HG03095 (cell line): ENCODE data around the gene PRKN.

Experiments used
- ATAC-seq: cut with Tn5 transposase; IDR thresholded peaks from one replicate; pipeline ENCODE4 v1.9.1; 2021; ENCODE audit warnings: moderate library complexity; ENCODE audit not compliant: unreplicated experiment

Gene PRKN

DNA sequence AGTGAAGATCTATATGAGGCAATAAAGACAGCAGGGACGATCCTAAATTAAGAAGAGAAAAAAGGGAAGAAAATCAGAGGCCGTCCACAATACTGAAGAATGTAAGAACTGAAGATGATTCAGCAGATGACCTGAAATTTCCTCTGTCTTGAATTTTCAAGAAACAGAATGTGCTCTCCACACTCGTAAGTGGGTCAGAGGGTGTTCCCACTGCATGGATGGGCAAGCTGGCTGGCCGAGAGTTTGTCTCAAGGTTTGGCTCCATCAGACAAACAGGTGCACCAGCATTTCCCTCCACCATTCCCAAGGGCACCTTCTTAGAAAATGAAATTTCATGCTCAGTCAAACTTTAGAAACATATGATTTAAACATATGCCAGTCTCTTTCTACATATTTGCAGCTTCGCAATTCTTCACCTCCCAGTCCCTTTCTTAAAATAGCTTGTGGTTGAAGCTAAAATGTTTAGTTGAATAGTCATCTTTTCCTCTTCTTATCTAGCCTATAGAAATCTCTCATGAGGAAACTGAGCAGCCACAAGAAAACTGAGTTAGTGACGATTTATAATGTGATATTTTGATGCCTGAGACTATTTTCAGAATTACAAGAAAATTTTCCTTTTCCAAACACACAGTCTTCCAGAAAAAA lies 576.4 kb downstream of the PRKN start:
- ATAC-seq = no peak

DNA sequence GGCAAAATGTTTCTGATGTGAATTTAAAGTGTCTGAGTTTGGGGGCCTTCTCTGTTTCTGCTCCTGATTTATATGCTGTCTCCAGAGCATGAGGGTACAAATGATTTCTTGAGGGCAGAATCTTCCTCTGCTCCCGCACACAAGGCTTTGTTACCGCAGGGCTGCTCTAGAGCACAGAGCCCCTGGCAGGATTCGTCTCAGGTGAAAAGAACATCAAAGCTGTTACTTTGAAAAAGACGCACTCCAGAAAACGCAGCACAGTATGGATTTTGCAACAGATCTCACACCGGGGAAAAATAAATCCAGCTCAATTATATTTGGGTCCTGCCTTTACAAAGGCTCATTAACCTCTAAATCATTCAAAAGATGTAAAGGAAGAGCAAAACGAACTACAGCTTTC lies 577.3 kb downstream of the PRKN start:
- ATAC-seq = no peak

DNA sequence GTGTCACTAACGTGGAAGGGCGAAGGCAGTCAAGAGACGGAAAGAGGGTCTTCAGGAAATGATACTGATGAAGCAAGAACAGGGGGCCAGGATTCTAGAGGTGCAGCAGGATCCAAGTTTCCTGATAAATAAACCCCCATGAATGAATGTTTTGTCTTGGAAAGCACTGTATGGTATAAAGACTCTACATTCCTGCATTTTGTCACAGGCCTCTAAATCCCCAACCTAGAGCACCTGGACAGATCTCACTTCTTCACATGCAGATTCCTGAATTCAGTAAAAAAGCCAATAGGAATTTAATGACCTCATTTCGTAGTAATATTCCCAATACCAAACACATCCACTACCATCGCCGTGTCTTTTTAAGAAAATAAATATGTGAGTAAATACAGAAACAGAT lies 577.8 kb downstream of the PRKN start:
- no peak for ATAC-seq

DNA sequence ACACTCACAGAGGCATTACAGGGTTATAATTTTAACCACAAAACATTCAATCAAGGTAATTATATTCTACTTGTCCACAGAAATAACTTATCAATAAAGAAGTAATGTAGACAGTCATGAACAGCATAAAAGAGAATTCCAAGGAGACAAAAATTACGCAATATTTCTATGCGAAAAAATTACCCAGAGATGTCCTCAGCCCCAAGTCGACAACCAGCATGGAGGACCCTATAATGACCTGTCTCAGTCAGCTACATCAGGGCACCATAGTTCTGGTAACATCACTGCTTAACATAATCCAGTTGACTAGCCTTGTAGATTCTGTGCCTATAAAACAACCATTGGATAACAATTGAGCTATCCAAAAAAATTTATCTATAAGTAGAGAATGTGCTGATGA lies 579.8 kb downstream of the PRKN start:
- ATAC-seq = no peak

DNA sequence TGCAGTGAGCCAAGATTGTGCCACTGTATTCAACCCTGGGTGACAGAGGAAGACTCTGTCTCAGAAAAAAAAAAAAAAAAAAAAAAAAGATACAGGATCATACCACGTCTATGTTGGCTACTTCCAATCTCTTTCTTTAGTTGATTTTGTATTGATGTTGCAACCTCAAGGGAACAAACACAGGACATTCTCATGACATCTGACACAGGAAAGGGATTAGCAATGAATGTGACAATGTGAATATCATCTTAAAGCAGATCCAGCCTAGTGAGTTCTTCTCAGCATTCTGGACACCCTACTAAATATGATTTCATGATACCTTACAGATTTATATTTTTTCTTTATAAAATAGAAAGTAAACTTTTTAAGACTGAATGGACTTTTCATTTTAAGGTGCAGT lies 580.3 kb downstream of the PRKN start:
- ATAC-seq = no peak

DNA sequence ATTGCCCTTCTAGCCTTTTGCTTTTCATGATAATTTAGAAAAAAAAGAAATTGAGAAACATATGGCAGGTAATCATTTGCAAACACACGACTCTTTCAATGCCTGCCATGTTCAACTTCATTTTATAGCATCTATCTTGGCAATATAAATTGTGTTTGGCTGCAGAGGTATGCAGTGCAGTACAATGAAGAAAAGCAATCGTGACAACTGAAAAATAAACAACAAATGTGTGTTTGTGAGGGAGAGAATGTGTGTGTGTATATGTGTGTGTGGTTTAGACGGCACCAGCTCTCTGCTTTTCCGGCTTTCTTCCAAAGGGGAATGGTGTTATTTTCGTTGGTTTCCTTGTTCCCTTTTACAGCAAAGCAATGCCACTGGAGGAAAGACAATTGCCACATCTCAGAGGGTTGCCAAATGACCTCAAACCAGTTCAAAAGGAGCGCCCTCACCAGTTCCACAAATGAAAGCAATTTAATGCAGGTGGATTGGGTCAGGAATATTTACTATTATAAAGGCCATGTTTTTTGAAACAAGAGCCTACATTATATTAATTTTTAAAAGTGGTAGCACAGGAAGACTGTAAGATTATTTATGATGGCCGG lies 587.2 kb downstream of the PRKN start:
- ATAC-seq = no peak

DNA sequence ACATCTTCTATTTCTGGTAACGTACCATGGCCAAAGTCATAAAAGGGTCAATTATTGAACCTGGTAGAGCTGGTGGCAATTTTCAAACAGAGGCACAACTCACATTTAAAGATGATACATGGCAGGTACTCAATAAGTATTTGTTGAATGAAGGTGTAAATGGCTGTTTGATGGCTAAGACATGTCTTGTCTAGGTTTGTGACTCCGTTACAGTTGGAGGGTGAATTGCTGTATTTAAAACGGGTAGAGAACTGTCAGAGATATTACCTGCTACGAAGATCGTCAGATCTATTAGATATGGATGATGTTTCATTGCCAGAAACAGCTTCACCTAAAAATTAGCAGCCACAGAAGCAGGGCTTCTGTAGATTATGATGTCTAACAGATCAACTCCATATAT lies 601.9 kb downstream of the PRKN start:
- ATAC-seq = no peak

DNA sequence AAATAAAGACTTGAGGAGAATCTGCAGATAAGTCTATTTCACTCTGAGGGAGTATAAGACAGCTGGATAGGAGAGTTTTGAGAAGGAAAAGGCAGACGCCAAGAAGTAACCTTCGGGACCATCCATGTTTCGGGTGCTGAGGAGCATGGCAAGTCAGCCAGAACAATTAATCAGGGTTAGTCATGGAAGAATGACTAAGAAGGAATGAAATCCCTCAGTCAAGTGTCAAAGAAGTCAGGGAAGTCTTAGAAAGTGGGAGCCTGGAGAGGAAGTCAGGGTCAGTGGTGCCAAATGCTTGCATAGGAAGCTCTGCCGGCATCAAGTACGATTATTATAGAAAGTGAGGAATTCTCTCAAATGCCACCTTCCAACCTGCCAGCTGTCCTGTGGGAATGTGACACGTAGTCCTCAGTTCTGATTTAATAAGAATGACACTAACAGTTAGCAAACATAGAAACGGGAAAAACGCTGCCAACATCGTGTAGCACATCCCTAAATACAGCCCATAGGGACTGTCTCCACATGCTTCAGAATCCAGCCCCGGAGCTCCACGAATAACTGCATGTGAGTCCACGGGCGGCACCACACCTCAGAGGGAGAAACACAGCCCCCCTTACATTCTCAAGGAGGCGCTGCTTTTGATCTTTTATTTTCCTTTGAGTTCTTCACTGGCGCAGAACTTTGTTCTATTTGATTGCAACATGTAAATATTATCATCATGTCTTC lies 602.7 kb downstream of the PRKN start:
- no peak for ATAC-seq

DNA sequence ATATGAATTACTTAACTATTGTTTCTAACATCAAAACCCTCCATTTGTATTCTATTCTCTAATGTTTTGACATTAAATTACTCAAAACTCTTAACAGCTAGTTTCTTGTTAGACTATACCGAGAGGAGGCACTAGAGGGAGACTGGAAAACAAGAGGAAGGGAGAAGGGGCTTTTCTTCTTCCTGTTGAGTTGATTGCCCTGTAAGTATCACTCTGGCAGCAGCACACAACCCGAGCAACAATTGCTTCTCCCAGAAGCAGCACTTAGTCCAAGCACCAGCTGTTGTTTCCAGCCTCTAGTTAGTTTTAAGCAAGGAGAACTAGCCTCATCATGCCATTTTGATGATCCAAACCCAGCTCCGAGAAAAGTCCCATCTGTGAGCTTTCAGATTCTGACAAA lies 603.8 kb downstream of the PRKN start:
- no peak for ATAC-seq

DNA sequence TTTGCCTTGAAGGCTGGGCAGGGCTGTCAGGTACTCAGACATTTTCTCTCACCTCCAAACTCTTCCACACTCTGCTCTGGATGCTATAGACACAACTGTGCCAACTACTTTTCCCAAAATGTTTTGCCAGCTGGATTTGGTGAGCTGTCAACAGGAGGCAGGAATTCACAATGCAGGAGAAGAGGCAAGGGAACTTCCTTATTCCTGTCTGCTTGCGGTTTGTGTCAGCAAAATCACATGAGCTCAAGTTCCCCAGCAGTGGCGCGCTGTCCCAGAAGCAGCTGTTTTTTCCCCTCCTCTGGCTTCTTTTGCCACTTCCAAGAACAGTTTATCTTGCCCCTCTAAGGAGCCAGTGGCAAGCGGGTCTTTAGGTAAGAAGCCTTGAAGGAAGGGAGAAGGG lies 608.2 kb downstream of the PRKN start:
- ATAC-seq = no peak

DNA sequence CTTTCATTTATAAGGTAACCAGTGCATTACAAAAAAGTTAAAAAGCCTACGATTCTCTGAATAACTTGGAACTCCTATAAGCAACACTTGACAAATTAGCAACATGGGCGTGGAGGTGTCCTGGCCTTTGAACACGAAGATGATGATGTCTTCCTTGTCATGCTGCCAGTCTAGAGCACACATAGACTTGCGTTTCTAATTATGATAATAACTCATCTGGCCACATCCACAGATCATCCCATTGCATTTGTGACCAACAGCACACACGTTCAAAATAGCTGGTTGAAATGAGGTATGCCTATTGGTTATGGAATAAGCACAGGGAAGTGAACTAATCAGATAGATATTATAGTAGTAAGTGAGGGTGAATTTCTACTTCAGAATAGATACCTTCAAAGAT lies 608.9 kb downstream of the PRKN start:
- no peak for ATAC-seq

DNA sequence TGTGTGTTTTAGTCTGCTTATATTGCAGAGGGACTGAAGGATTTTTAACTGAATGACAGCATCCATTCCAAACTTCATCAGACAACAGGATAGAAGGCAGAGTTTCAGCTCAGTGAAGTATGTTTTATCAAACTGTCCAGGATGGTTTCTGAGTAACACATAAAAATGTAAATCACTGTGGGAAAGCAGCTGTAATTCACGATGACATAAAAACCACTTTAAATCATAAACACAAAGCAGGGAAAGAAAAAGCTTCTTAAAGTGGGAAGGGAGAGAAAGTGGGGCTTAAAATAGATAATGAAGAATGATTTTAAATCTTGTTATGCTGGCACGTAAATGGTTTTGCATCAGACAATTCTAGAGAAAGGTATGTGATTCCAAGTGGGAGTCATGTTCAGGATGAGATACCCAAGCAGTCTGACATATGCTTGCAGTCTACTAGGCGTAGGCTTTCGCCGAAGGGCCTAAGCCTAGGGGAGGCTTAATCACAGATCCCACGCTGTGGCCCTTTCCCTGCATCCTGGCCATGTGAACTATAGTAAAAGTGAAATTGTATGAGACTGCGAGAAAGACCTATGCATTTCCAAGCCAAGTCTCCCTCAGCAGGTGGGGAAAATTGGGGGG lies 610.6 kb downstream of the PRKN start:
- ATAC-seq = no peak

DNA sequence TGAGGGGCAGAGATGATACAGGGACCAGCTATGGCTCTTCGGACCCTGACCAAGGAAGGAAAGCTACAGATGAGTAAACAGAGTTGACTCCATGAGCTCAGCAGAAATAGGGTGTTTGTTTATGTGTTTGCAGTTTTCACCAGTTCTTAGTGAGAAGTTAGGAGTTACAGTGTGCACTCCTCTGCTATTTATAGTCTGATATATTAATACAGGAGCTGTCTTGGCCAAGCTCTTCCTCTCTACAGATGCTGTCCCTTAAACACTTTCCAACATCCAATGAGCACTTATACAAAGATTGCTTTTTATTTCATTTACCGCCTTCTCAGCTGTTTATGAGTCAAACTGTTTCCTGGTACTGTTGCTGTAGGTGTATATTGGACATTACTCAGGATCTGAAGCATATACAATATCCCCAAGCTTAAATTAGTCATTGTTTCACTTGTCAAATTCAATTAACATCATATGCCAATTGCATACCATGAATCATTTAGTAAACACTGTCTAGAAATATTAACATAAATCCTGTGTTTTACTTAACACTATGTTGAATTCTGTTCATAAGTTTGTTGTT lies 618.0 kb downstream of the PRKN start:
- no peak for ATAC-seq

DNA sequence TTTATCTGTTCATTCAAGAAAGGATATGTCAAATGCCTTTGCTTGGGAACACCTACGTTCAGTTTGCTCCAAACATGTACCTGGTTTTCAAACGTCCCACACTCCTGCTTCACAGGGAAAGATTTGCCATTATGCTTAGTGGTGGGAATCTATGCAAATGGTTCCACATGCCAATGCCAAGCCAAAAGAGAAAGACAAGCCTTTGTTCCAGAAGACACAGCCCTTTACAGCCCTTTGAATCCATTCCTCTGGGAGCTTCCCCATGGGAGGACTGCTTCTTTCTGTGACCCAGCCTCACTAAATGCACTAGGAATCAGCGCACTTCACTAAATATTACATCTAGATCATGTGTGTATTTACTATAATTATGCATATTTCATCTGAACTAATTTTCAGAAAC lies 619.5 kb downstream of the PRKN start:
- no peak for ATAC-seq

DNA sequence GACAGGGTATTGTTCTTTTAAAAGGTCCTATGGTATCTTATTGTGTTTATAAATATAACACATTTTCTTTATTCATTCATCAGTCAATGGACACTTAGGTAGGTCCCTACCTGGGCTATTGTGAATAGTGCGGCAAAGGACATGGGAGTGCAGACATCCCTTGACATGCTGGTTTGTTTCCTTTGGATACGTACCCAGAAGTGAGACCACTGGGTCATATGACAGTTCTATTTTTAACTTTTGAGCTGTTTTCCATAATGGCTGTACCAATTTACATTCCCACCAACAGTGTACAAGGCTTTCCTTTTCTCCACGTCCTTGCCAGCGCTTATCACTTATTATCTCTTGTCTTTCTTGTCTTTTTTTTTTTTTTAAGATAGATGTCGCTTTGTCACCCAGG lies 627.5 kb downstream of the PRKN start:
- no peak for ATAC-seq

DNA sequence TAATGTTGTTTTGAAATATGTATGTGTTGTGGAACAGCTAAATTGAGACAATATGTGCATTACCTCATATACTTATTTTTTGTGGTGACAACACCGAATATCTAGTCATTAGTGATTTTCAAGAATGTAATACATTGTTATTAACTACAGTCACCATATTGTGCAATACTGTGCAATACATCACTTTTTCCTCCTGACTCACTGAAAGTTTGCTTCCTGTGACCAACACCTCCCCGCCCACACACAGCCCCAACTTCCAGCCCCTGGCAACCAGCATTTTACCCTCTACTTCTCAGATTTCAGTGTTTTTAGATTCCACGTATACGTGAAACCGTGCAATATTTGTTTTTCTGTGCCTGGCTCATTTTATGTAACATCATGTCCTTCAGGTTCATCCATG lies 627.9 kb downstream of the PRKN start:
- ATAC-seq = no peak

DNA sequence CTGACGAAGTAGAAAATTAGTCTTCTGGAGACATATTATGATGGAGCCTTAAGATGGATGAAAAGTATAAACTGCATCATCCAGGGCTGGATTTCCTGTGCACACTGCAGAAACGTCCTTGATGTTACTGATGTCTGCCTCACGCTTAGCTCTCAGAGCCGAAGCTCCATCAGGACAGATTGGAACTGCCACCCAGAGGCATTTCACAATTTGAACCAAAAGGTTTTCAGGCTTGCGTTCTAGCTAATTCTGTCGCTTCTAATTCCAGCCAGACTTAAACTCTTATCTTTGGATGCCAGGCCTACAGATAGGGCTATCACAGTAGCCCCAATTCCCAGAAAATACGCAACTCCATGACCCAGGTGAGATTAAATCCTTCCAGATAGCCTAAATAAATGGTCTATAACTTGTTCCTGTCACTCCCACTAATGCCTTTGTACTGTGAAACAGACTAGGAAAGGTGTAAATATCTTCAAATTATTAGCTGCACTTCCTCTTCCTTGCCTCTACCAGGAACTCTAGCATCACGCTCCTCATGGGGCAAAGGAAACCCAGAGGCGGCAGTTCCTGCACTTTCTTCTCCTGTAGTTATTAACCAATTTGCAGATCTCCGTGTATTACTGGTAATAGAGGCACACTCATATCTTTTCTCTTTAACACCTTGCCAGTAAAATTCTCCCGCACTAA lies 634.6 kb downstream of the PRKN start:
- no peak for ATAC-seq

DNA sequence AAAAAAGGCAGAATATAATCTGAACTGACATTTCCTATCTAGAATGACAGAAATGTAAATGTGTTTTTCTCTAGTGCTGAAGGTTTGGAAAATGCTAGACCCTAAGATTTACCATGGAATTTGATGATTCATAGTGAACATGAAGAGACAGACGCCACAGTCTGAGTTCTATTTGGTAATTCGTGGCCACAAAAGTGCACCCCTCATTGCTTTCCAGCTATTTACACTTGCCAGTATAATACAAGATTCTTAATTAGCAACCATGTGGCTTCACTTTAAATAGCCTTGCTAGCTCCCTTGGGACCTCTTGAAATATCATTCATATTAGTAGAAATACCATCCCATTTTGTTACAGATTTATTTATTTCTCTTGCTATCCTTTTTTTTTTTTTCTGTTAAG lies 636.8 kb downstream of the PRKN start:
- no peak for ATAC-seq

DNA sequence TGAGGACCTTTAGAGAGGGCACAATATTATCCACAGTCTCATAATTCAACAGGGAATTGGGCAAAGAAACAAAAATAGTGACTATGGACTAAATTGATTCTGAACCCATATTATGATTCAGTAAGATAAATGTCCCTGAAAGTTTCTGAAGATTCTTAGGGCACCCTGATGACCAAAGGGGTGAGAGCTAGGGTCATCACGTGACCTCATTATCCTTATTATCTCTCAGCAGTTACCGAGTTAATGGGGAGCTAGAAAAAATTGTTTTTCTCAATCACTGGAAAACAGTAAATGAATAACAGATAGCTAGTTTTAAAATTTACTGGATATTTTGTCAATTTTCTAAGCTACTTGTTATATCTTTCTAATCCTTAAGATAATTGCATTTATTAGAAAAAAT lies 639.5 kb downstream of the PRKN start:
- no peak for ATAC-seq

DNA sequence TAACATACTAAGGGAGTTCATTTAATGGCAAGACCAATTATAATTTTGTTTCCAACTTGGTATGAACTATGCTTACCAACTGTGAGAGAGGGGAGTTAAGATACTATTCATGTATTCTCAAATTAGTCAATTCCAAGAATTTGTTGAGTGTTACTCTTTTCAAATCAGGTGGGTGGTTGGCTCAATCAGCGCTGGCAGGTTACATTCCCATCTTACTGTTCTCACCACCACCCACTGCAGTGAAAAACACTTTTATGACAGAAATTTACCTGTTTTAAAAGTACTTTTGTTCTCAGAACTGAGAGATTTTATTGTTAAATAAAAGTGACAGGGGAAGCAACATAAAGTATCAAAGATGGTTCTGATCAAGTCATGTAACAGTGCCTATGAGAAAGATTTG lies 642.0 kb downstream of the PRKN start:
- ATAC-seq = no peak

DNA sequence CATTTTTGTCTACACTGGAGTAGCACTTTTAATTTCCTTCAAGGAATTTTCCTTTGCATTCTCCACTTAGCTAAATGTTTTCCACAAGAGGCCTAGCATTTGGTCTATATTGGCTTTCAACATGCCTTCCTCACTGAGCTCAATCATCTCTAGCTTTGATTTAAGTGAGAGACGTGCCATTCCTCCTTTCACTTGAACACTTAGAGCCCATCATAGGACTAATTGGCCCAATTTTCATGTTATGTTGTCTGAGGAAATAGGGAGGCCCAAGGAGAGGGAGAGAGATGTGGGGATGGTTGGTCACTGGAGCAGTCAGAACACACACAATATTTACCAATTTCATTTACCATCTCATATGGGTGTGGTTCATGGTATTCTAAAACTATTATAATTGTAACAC lies 645.0 kb downstream of the PRKN start:
- ATAC-seq = no peak
